ENCODE data around the gene KIAA0232.
"Not testable (repeated sequence)": the region's sequence is repeated elsewhere in the genome, so short reads cannot be mapped to it uniquely, and the experiment has no call there.

KIAA0232 gene

GRCh38 chr4:6893449-6894085, 111.0 kb downstream of the KIAA0232 start:
- no peaks in the 10 kb centered on the region for H3K9me3 Mint-ChIP-seq
- no peak for DNase-seq (ENCODE audit: low spot score in 2 of 2)
- H3K4me1 Mint-ChIP-seq = peaks cover 26% of the 10 kb centered on the region
- H3K36me3 Mint-ChIP-seq = no peaks in the 10 kb centered on the region
- ATAC-seq = peak; percentile 35
- peak overlapping the region; percentile 87 for H3K27ac Mint-ChIP-seq
- H3K4me3 Mint-ChIP-seq = no peak overlapping the region

- Mint-ChIP-seq H3K27ac (no peak overlapping the region), H3K4me3 (no peak overlapping the region), H3K36me3 (no peaks in the 10 kb centered on the region), H3K9me3 (no peaks in the 10 kb centered on the region), H3K4me1 (peaks cover 31% of the 10 kb centered on the region)
- no peak for DNase-seq (ENCODE audit: low spot score in 2 of 2)
- no peak for ATAC-seq
Observed at GRCh38 chr4:6894086-6894478, 111.6 kb downstream of the KIAA0232 start.

- Mint-ChIP-seq H3K27ac (peak overlapping the region; percentile 63), H3K4me3 (no peak overlapping the region), H3K9me3 (no peaks in the 10 kb centered on the region), H3K4me1 (peaks cover 38% of the 10 kb centered on the region), H3K36me3 (peaks cover 6% of the 10 kb centered on the region)
- DNase-seq (ENCODE audit: low spot score in 2 of 2) = no peak
- no peak for ATAC-seq
Observed at GRCh38 chr4:6894528-6895498, 112.3 kb downstream of the KIAA0232 start.

GRCh38 chr4:6896035-6896434, 113.5 kb downstream of the KIAA0232 start:
- ATAC-seq (no peak), DNase-seq (ENCODE audit: low spot score in 2 of 2) (no peak)
- Mint-ChIP-seq H3K9me3 (no peaks in the 10 kb centered on the region), H3K4me3 (no peak overlapping the region), H3K27ac (no peak overlapping the region), H3K36me3 (peaks cover 11% of the 10 kb centered on the region), H3K4me1 (peaks cover 50% of the 10 kb centered on the region)

- H3K9me3 Mint-ChIP-seq = no peaks in the 10 kb centered on the region
- DNase-seq (ENCODE audit: low spot score in 2 of 2) = no peak
- H3K4me1 Mint-ChIP-seq = peaks cover 37% of the 10 kb centered on the region
- ATAC-seq = no peak
- H3K36me3 Mint-ChIP-seq = peaks cover 11% of the 10 kb centered on the region
- H3K4me3 Mint-ChIP-seq = peak overlapping the region; percentile 68
- peak overlapping the region; percentile 96 for H3K27ac Mint-ChIP-seq
Observed at GRCh38 chr4:6898763-6899162, 116.2 kb downstream of the KIAA0232 start.

GRCh38 chr4:6900181-6900812, 117.8 kb downstream of the KIAA0232 start:
- H3K27ac Mint-ChIP-seq = peak overlapping the region; percentile 96
- H3K9me3 Mint-ChIP-seq = no peaks in the 10 kb centered on the region
- no peak for DNase-seq (ENCODE audit: low spot score in 2 of 2)
- peaks cover 47% of the 10 kb centered on the region for H3K4me1 Mint-ChIP-seq
- peak overlapping the region; percentile 68 for H3K4me3 Mint-ChIP-seq
- ATAC-seq = no peak
- H3K36me3 Mint-ChIP-seq = peaks cover 11% of the 10 kb centered on the region

- H3K4me1 Mint-ChIP-seq = peaks cover 47% of the 10 kb centered on the region
- DNase-seq (ENCODE audit: low spot score in 2 of 2) (no peak), ATAC-seq (no peak)
- peaks cover 11% of the 10 kb centered on the region for H3K36me3 Mint-ChIP-seq
- no peaks in the 10 kb centered on the region for H3K9me3 Mint-ChIP-seq
- peak overlapping the region; percentile 96 for H3K27ac Mint-ChIP-seq
- peak overlapping the region; percentile 68 for H3K4me3 Mint-ChIP-seq
Observed at GRCh38 chr4:6900956-6901355, 118.4 kb downstream of the KIAA0232 start.

- DNase-seq (ENCODE audit: low spot score in 2 of 2) = no peak
- no peaks in the 10 kb centered on the region for H3K9me3 Mint-ChIP-seq
- H3K36me3 Mint-ChIP-seq = peaks cover 11% of the 10 kb centered on the region
- peak overlapping the region; percentile 68 for H3K4me3 Mint-ChIP-seq
- peak overlapping the region; percentile 96 for H3K27ac Mint-ChIP-seq
- H3K4me1 Mint-ChIP-seq = peaks cover 47% of the 10 kb centered on the region
- no peak for ATAC-seq
Observed at GRCh38 chr4:6901669-6902317, 119.3 kb downstream of the KIAA0232 start.

GRCh38 chr4:6902318-6903042, 120.0 kb downstream of the KIAA0232 start:
- Mint-ChIP-seq H3K4me1 (peaks cover 50% of the 10 kb centered on the region), H3K4me3 (no peak overlapping the region), H3K36me3 (peaks cover 11% of the 10 kb centered on the region), H3K27ac (peak overlapping the region; percentile 8), H3K9me3 (no peaks in the 10 kb centered on the region)
- no peak for DNase-seq (ENCODE audit: low spot score in 2 of 2)
- ATAC-seq = no peak

- no peak for DNase-seq (ENCODE audit: low spot score in 2 of 2)
- ATAC-seq = no peak
Observed at GRCh38 chr4:6905516-6906445, 123.3 kb downstream of the KIAA0232 start.

GRCh38 chr4:6906486-6906885, 124.0 kb downstream of the KIAA0232 start:
- H3K9me3 Mint-ChIP-seq; ATAC-seq; H3K27ac Mint-ChIP-seq; H3K4me3 Mint-ChIP-seq; DNase-seq (ENCODE audit: low spot score in 2 of 2); H3K36me3 Mint-ChIP-seq: not testable (repeated sequence)
- H3K4me1 Mint-ChIP-seq = peaks cover 49% of the 10 kb centered on the region

More at GRCh38 chr4:6905516-6906445, 123.3 kb downstream of the KIAA0232 start:
- Mint-ChIP-seq H3K4me3 (no peak overlapping the region), H3K36me3 (peaks cover 6% of the 10 kb centered on the region), H3K4me1 (peaks cover 49% of the 10 kb centered on the region), H3K9me3 (no peaks in the 10 kb centered on the region), H3K27ac (peak overlapping the region; percentile 81)

GRCh38 chr4:6907658-6908191, 125.2 kb downstream of the KIAA0232 start:
- H3K4me1 Mint-ChIP-seq = peaks cover 52% of the 10 kb centered on the region
- H3K27ac Mint-ChIP-seq = no peak overlapping the region
- ATAC-seq = no peak
- H3K9me3 Mint-ChIP-seq = no peaks in the 10 kb centered on the region
- H3K4me3 Mint-ChIP-seq = peak overlapping the region; percentile 33
- H3K36me3 Mint-ChIP-seq = peaks cover 6% of the 10 kb centered on the region
- DNase-seq (ENCODE audit: low spot score in 2 of 2) = no peak

GRCh38 chr4:6908432-6909112, 126.0 kb downstream of the KIAA0232 start:
- DNase-seq (ENCODE audit: low spot score in 2 of 2) (no peak), ATAC-seq (no peak)
- Mint-ChIP-seq H3K36me3 (peaks cover 6% of the 10 kb centered on the region), H3K4me3 (peak overlapping the region; percentile 94), H3K27ac (peak overlapping the region; percentile 88), H3K9me3 (no peaks in the 10 kb centered on the region), H3K4me1 (peaks cover 59% of the 10 kb centered on the region)
